Measurements from ENCODE around the gene TAF1B.

TAF1B gene

DNA sequence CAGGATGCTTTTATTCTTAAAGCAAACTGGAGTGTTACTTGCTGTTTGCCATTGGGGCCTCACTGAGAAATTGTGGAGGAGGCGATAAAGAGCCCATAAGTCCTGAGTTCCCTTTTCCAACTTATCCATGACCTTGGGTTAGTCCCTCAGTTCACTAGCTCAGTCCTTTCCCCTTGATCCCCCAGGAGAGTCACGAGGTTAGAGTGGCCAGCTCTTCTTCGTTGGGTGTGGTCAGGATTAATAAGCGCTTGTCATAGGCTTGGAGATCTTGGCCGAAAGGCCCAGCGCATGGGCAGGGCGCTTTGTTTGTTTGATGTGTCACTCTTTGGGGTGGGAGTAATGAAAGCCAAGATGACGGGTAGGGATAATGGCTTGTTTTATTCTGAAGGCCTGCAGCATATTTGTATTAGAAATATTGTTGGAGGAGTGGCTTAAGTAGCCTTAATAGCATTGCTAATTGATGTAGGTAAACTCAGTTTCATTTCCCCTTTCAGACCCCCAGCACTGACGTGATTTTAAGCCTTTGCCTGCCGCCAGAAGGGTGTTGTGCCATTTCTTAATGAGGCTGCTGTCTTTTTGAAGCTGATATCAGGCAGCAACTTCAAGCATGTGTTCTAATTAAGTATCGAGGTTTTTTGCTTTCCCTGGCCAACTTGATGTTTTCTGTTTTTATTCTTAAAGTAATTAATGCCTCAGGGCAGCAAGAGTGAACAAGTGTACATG, 123.9 kb downstream of the TAF1B start:
- no peak for DNase-seq (ENCODE audit: low spot score)

DNA sequence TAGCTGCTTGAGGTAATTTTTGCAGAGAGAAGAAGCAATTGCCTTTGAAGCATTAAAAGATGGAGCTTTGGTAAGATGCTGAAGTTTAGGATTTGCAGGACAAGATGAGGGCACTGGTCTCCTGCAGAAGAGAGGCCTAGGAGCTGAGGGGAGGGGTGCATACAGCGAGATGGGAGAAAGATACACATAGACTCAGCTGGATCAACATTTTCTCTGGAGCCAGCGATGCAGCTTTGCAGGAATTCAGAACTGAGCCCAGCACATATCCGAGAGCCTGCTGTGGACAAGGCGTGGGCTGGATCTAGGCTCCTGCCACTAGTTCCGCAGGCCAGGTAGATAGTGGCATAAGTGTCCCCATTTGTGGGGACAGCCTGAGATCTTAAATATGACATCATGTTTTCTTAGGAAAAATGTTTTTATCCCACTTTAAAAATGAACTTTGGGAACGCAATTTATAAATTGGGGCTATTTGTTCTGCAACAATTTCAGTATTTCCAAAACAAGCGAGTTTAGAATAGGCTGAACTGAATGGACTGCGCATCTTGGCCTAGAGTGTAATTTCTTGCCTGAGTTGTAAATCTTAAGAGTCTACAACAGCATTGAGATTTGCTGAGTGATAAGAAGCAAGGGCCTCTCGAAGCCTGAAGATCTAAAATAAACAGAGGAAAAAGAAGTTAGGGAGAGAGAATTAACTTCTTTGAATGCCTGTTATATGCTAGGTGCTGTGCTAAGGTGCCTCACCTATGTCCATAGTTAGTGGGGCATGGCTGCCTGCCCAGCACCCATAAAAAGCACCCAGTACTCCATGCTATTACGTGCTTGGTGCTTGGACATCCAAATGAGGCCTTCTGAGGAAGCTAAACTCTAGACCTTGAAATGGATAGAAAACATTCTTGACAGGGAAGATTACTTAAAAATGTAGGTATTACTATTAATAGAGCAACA, 125.6 kb downstream of the TAF1B start:
- no peak for DNase-seq (ENCODE audit: low spot score)

DNA sequence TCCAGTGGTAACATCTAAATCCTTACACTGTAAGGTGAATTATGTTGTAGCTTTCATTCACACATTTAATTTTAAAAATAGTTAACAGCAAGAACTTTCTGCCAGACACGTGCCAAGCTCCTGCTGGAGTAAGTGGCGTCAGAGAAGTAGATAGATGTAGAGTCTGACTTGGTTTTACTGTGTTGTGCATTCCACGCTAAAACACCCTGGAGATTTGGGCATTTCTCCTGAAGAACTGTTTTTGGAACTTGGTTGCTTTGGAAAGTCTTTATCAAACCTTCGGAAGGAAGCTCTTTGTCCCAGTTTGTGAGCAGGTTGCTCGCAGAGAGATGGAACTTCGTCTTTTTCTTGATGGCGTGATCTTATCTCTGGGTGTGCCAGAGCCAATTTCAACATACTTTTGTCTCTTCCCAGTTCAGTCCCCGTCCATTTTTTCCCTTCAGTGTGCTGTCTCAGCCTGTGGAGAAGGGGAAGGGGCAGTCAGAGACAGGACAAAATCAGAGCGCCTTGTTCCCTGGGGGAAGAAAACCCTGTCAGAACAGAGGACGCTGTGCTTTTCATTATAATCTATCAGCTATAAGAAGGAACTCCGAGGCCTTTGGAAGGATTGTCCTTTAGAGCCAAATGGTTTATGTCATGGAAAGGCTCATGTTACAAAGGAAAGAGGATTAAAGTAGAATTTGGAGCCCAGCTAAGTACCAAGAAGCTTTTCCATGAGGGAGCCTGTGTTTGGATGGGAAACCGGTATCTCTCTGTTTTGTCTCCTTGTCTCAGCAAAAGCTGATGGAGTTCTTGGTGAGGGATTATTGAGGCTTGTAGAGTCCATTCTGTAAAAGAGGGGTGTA, 127.1 kb downstream of the TAF1B start:
- DNase-seq (ENCODE audit: low spot score), result no peak

DNA sequence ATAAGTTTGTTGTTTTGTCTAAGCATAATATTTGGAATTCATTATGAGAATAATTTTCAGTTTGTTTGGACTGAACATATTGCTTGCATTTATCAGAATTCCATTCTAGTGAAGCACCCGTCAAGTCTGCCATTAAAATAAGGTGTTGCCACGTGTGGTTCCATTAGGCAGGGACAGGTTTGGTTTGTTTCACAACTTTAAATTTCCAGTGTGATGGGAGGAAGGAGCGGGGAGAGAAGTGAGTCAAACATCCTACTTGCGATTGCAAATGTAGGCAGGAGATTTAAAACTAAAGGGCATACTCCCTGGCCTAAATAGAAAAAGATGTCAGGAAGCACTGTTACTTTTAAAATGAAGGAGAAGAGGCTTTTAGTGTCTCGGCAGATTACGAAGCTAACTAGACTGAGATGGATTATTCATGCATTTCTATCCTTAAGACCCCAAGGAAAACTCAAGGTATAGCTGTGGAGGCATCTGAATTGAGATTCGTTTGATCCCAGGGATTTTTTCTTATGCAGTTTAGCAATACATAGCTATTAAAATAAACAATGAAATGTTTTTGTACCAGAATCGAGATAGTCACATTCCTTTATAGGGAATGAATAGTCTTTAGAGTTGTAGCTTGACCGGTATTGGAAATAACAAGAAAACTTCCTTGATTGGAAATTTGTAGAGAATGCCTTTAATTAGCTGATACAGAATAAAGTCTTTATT, 128.0 kb downstream of the TAF1B start:
- DNase-seq (ENCODE audit: low spot score), result no peak

DNA sequence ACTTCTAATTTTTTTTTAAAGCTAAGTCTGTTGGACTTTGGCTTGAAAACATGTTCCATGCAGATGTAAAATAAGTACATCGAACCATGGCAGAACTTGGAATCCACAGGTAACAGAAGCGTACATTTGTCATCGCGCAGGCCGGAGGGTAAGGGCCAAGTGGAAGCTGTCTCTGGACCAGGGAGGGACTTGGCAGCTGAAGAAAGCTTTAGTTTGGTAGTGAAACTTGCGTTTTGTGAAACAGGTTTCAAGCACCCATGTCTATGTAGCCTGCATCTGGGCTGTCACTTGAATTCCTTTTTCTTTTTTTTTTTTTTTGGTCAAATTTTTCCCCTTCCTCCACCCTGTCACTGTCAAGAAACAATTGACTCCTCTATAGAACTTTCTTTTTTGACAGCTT, 128.6 kb downstream of the TAF1B start:
- DNase-seq (ENCODE audit: low spot score), result no peak

DNA sequence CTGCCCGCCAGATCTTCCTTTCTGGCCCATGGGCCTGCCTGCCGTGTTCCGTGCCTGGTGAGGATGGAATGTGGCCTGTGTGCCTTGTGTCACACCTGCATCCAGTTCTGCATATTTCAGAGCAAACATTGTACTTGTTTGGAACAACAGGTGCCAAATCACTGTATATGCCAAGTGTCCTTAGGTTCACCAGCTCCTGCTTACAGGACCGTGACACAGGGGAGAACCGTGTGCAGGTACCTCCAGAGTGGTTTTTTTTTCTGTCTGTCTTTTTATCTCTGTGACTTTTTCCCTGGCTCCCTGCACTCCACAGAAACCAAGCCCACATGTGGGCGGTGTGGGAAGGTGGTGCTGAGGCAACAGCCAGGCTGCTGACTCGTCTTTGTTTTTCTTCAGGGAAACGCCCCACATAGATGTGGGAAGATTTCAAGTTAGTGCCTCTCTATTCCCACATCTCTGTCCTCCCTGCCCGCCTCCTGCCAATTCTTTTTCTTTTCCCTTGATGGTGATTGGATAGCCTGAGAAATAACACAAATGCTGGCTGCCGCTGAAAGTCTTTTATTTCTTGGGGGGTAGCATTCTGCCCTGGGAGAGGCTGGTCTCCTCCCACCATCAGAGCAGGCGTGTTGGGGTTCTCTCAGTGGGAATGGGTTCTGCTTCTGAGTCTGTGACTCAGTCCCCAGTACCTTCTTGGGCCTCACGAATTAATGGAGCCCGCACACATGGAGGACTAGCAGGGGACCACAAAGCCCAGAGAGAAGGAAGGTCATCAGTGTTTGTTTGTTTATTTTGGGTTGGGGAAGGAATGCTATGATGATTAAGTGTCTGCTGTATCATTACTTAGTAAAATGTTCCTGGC, 129.6 kb downstream of the TAF1B start:
- DNase-seq (ENCODE audit: low spot score), result no peak

DNA sequence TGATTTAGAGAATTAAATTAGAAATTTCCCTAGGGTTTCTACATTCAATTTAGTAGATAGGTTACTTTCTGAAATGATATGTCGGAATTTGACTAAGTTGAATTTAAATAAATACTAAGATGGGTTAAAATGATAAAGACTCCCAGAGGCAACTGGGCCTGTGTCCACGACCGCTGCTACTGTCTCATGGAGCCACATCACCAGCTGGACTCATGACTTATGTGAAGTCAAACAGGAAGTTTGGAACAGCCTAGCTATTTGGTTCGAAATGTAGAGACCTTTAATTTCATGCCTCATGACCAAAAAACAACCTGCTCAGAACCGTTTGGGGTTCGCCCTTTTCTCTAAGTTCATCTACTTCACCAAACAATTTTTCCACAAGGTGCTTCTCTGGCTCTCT, 130.4 kb downstream of the TAF1B start:
- DNase-seq (ENCODE audit: low spot score), result no peak

DNA sequence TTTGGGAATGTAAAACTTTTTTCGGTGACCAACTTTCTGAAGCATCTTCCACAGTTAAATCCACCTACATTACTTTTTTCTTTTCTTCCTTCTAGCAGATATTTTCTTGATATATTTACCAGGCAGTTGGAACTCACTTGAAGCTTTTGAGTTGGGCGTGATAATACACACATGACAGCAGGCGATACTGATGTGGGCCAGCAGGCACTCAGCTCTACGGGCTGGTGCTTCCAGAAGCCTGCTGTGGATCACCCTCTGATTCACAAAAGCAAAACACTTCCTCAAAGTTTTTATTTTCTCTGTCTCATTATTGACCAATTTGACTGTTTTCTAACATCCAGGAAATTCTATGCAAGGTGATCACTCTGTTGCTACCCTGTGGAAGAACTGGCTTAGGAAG, 131.1 kb downstream of the TAF1B start:
- DNase-seq (ENCODE audit: low spot score), result no peak

DNA sequence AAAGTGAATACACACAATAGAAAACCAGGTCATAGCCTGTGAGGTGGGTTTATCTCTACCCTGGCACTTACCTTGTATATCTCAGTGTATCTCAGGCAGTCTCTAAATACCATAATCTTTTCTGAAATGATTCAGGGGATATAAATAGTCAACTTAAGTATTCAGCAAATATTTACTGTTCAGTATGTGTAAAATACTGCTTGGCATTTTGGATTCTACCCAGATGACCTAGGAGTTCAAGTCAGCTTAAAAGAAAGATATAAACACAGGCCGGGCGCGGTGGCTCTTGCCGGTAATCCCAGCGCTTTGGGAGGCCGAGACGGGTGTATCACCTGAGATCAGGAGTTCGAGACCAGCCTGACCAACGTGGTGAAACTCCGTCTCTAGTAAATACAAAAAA, 132.1 kb downstream of the TAF1B start:
- no peak for DNase-seq (ENCODE audit: low spot score)

DNA sequence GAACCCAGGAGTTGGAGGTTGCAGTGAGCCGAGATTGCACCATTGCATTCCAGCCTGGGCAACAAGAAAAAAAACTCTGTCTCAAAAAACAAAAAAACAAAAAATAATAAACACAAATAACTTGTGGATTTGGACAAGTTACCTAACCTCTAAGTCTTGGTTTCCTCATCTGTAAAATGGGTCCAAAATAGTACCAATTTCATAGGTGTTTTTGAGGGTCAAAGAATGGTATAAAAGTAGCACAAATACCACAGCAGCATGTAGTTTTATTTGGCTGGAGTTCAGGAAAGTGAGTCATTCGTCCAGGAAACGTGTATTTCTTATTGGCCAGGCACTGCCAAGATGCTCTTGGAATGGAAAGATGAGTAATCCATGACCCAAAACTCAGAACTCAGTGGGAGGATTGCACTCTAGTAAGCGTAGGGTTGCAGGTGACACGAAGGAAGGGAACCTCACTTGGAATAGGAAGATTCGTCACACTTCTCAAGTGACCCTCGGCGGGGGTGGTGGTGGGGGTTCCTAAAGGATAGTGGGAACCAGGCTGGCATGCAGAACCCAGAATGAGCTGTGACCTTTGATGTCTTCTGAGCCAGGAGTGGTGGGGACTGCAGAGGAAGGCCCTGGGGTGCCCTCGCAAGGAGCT, 132.7 kb downstream of the TAF1B start:
- no peak for DNase-seq (ENCODE audit: low spot score)

DNA sequence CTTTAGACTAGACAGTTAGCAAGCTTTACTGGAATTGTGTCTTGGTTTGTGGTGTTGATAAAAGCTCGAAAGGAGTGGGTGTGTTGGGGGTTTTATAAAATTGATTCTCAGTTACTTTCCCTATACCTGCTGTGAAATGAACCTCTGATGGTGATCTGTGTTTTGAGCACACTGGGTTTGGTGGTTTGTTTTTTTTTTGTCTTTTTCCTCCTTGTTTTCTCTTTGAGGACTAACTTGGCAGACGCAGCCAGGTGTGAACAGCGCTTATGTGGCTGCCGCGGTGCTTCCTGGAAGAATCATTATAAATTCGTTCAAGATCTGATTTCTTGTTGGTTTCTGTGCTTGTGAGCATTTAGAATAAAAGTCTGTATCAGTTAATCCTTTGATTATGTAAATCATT, 136.7 kb downstream of the TAF1B start:
- no peak for DNase-seq (ENCODE audit: low spot score)

DNA sequence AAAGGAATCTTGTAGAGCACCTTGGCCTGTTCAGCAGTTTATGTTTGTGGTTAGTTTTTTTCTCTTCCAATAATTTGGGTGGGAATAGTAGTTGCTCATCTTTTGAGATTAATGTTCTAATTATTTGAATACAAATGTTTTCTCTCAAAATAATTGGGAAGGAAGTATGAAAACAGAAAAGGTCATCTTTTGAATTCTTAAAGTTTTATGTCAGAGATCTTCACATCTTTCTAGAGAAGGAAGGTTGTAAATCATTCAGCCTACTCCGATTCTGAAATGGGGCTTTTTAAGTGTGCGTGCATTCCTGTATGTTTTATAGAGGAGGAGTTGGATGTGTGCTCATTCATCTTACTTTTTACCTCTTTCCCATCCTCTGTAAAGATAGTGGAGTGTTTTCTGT, 137.2 kb downstream of the TAF1B start:
- no peak for DNase-seq (ENCODE audit: low spot score)

DNA sequence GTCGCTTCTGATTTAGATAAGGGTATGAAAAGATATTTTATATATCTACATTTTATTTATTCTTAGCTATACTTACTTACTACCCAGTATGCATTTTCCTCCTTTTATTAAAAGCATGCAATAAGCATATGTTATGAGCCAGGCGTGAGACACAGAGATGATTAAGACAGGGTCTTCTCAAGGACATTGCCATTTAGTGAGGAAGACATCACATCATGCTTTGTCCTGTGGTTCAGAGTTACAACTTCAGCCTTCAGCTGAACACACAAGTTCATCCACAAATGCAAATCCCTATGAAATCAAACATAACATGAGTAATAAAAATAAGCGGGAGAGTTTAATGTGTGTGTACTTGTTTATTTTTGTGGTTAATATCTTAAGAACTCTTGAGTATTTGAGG, 138.4 kb downstream of the TAF1B start:
- DNase-seq (ENCODE audit: low spot score), result no peak

DNA sequence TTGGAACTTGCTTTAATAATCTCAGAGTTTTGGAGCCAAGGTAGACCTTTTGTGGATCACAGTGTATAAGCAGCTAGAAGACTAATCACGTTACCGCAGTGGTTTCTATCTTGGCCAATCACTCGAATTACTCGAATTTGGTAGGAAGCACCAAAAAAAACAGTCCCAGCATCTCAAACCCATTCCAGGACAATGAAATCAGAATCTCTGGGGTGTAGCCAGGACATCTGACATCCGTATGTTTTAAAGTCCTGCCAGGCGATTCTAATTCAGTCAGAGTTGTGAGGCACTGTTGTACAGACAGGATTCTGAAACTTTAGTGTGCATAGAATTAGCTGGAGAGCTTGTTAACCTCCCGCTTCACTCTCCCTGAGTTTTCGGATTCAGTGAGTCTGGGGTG, 139.0 kb downstream of the TAF1B start:
- DNase-seq (ENCODE audit: low spot score), result no peak

DNA sequence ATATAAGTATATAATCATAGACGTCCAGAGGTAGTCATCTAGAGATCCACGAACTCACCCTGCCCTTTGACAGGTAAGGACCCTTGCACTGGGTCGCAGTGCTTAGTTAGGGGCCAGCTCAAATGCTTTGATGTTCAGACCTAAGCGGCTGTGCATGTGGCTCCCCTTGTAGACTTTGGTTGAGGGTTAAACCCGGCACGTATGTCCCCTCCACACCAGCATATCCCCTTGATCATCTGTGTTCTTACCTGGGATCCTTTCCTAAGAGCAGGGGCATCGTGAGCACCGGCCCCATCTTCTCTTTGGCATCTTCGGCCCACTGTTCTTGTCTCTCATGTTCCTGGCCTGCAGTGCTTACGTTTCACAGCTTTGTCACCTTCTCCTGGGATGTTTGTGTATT, 139.6 kb downstream of the TAF1B start:
- no peak for DNase-seq (ENCODE audit: low spot score)

DNA sequence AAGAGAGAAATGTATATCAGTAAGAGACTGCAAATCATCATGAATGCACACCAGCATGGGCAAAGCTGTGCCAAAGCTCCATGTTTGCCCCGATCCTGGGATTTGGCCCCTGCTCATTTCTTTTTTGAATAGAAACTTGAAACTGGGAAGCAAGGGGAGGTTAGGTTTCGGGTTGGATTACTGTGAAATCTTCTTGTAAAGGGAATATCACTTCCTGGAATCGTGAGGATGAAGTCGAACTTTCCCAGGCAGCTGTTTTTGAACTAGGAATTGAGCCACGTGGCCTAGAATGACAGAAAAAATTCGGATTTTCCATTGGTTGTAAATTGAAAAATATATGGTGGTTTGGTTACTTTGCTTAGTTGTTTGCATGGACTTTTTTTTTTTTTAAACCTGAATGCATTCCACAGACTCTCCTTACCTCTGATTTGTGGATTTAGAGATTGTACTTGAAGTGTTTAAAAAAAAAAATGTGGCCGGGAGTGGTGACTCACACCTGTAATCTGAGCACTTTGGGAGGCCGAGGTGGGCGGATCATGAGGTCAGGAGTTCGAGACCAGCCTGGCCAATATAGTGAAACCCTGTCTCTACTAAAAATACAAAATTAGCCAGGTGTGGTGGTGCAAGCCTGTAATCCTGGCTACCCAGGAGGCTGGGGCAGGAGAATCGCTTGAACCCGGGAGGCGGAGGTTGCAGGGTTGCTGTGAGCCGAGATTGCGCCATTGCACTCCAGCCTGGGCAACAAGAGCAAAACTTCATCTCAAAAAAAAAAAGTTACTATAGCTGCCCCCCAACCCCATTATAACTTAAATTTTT, 140.3 kb downstream of the TAF1B start:
- no peak for DNase-seq (ENCODE audit: low spot score)
